ENCODE data around the gene CES4A.

Gene CES4A

GRCh38 chr16:67015313-67015731 lies 26.9 kb downstream of the CES4A start:
- Histone ChIP-seq H2AK5ac (ENCODE audit: low read length) (no peak overlapping the region), H3K36me3 (ENCODE audit: control insufficient read depth, insufficient read depth, low read length) (no peaks in the 10 kb centered on the region), H3K4me1 (ENCODE audit: control insufficient read depth, low read depth, low read length) (peaks cover 3% of the 10 kb centered on the region), H3K27me3 (ENCODE audit: insufficient read depth, low read length, poor library complexity) (no peaks in the 10 kb centered on the region), H3K4me2 (ENCODE audit: low read length) (no peak overlapping the region), H3K18ac (ENCODE audit: low read length) (no peak overlapping the region), H3K4ac (ENCODE audit: low read depth, low read length) (no peak overlapping the region), H3K4me3 (ENCODE audit: low read length) (no peak overlapping the region), H3K79me2 (ENCODE audit: control insufficient read depth, insufficient read depth, low read length) (no peaks in the 10 kb centered on the region), H2BK15ac (replicated peaks; ENCODE audit: low read depth) (no peak overlapping the region), H2BK120ac (ENCODE audit: low read depth, low read length) (no peak overlapping the region), H3K9ac (ENCODE audit: low read length) (no peak overlapping the region), H3K79me1 (ENCODE audit: low read length) (no peaks in the 10 kb centered on the region), H3K56ac (ENCODE audit: low read length) (no peak overlapping the region), H4K5ac (ENCODE audit: low read length) (no peak overlapping the region), H4K8ac (ENCODE audit: low read depth, low read length) (no peak overlapping the region), H3K27ac (ENCODE audit: low read depth, low read length) (no peak overlapping the region), H2BK5ac (ENCODE audit: low read length) (no peak overlapping the region), H3K23ac (ENCODE audit: low read length) (no peak overlapping the region)
- DNase-seq = no peak
- no CpG with 5 or more reads among the region's 9 CpGs for WGBS (ENCODE audit: extremely low coverage, insufficient coverage, low lambda C conversion rate)

- peaks cover 3% of the 10 kb centered on the region for H3K4me1 ChIP-seq (ENCODE audit: control insufficient read depth, low read depth, low read length)
- no peaks in the 10 kb centered on the region for H3K79me2 ChIP-seq (ENCODE audit: control insufficient read depth, insufficient read depth, low read length)
- no peak for DNase-seq
- no peak overlapping the region for H3K9ac ChIP-seq (ENCODE audit: low read length)
- no peak overlapping the region for H3K23ac ChIP-seq (ENCODE audit: low read length)
- H3K4me3 ChIP-seq (ENCODE audit: low read length) = no peak overlapping the region
- no peak overlapping the region for H2BK120ac ChIP-seq (ENCODE audit: low read depth, low read length)
- H2AK5ac ChIP-seq (ENCODE audit: low read length) = no peak overlapping the region
- H2BK15ac ChIP-seq (replicated peaks; ENCODE audit: low read depth) = no peak overlapping the region
- no peak overlapping the region for H3K27ac ChIP-seq (ENCODE audit: low read depth, low read length)
- no peak overlapping the region for H4K5ac ChIP-seq (ENCODE audit: low read length)
- no peak overlapping the region for H4K8ac ChIP-seq (ENCODE audit: low read depth, low read length)
- no peak overlapping the region for H2BK5ac ChIP-seq (ENCODE audit: low read length)
- H3K27me3 ChIP-seq (ENCODE audit: insufficient read depth, low read length, poor library complexity) = no peaks in the 10 kb centered on the region
- H3K4ac ChIP-seq (ENCODE audit: low read depth, low read length) = no peak overlapping the region
- no peaks in the 10 kb centered on the region for H3K36me3 ChIP-seq (ENCODE audit: control insufficient read depth, insufficient read depth, low read length)
- H3K79me1 ChIP-seq (ENCODE audit: low read length) = no peaks in the 10 kb centered on the region
- H3K18ac ChIP-seq (ENCODE audit: low read length) = no peak overlapping the region
- H3K56ac ChIP-seq (ENCODE audit: low read length) = no peak overlapping the region
- H3K4me2 ChIP-seq (ENCODE audit: low read length) = no peak overlapping the region
These were observed 27.8 kb downstream of the CES4A start for GRCh38 chr16:67016143-67016542.

GRCh38 chr16:67016681-67017420 lies 28.5 kb downstream of the CES4A start:
- no peak overlapping the region for H3K4me3 ChIP-seq (ENCODE audit: low read length)

GRCh38 chr16:67017421-67017750 lies 29.0 kb downstream of the CES4A start:
- Histone ChIP-seq H3K18ac (ENCODE audit: low read length) (no peak overlapping the region), H2AK5ac (ENCODE audit: low read length) (no peak overlapping the region), H3K23ac (ENCODE audit: low read length) (no peak overlapping the region), H3K9ac (ENCODE audit: low read length) (no peak overlapping the region), H4K5ac (ENCODE audit: low read length) (no peak overlapping the region), H2BK5ac (ENCODE audit: low read length) (no peak overlapping the region), H3K79me2 (ENCODE audit: control insufficient read depth, insufficient read depth, low read length) (no peaks in the 10 kb centered on the region), H2BK120ac (ENCODE audit: low read depth, low read length) (no peak overlapping the region), H3K56ac (ENCODE audit: low read length) (no peak overlapping the region), H3K4me1 (ENCODE audit: control insufficient read depth, low read depth, low read length) (peaks cover 3% of the 10 kb centered on the region), H4K8ac (ENCODE audit: low read depth, low read length) (no peak overlapping the region), H3K36me3 (ENCODE audit: control insufficient read depth, insufficient read depth, low read length) (no peaks in the 10 kb centered on the region), H3K4me2 (ENCODE audit: low read length) (no peak overlapping the region), H3K4me3 (ENCODE audit: low read length) (no peak overlapping the region), H3K27ac (ENCODE audit: low read depth, low read length) (no peak overlapping the region), H2BK15ac (replicated peaks; ENCODE audit: low read depth) (no peak overlapping the region), H3K4ac (ENCODE audit: low read depth, low read length) (no peak overlapping the region), H3K27me3 (ENCODE audit: insufficient read depth, low read length, poor library complexity) (no peaks in the 10 kb centered on the region), H3K79me1 (ENCODE audit: low read length) (no peaks in the 10 kb centered on the region)
- DNase-seq = no peak
- no CpG with 5 or more reads among the region's 4 CpGs for WGBS (ENCODE audit: extremely low coverage, insufficient coverage, low lambda C conversion rate)

More at GRCh38 chr16:67016681-67017420, 28.5 kb downstream of the CES4A start:
- Histone ChIP-seq H2BK15ac (replicated peaks; ENCODE audit: low read depth) (no peak overlapping the region), H3K56ac (ENCODE audit: low read length) (no peak overlapping the region), H3K23ac (ENCODE audit: low read length) (no peak overlapping the region), H3K18ac (ENCODE audit: low read length) (no peak overlapping the region), H3K79me1 (ENCODE audit: low read length) (no peaks in the 10 kb centered on the region), H3K9ac (ENCODE audit: low read length) (no peak overlapping the region), H4K8ac (ENCODE audit: low read depth, low read length) (no peak overlapping the region), H3K4ac (ENCODE audit: low read depth, low read length) (no peak overlapping the region), H4K5ac (ENCODE audit: low read length) (no peak overlapping the region), H3K27me3 (ENCODE audit: insufficient read depth, low read length, poor library complexity) (no peaks in the 10 kb centered on the region), H3K36me3 (ENCODE audit: control insufficient read depth, insufficient read depth, low read length) (no peaks in the 10 kb centered on the region), H2BK5ac (ENCODE audit: low read length) (no peak overlapping the region), H2BK120ac (ENCODE audit: low read depth, low read length) (no peak overlapping the region), H3K79me2 (ENCODE audit: control insufficient read depth, insufficient read depth, low read length) (no peaks in the 10 kb centered on the region), H3K4me1 (ENCODE audit: control insufficient read depth, low read depth, low read length) (peaks cover 3% of the 10 kb centered on the region), H3K27ac (ENCODE audit: low read depth, low read length) (no peak overlapping the region), H3K4me2 (ENCODE audit: low read length) (no peak overlapping the region), H2AK5ac (ENCODE audit: low read length) (no peak overlapping the region)
- no CpG with 5 or more reads among the region's 5 CpGs for WGBS (ENCODE audit: extremely low coverage, insufficient coverage, low lambda C conversion rate)
- no peak for DNase-seq

- H3K23ac ChIP-seq (ENCODE audit: low read length) = no peak overlapping the region
- no peak overlapping the region for H3K4me2 ChIP-seq (ENCODE audit: low read length)
- H4K8ac ChIP-seq (ENCODE audit: low read depth, low read length) = no peak overlapping the region
- no peak overlapping the region for H2AK5ac ChIP-seq (ENCODE audit: low read length)
- H4K5ac ChIP-seq (ENCODE audit: low read length) = no peak overlapping the region
- no peak overlapping the region for H3K18ac ChIP-seq (ENCODE audit: low read length)
- H3K27me3 ChIP-seq (ENCODE audit: insufficient read depth, low read length, poor library complexity) = no peaks in the 10 kb centered on the region
- no peaks in the 10 kb centered on the region for H3K36me3 ChIP-seq (ENCODE audit: control insufficient read depth, insufficient read depth, low read length)
- no peaks in the 10 kb centered on the region for H3K79me2 ChIP-seq (ENCODE audit: control insufficient read depth, insufficient read depth, low read length)
- H3K9ac ChIP-seq (ENCODE audit: low read length) = no peak overlapping the region
- H3K56ac ChIP-seq (ENCODE audit: low read length) = no peak overlapping the region
- H3K4ac ChIP-seq (ENCODE audit: low read depth, low read length) = no peak overlapping the region
- DNase-seq = peak; percentile 99
- H3K4me1 ChIP-seq (ENCODE audit: control insufficient read depth, low read depth, low read length) = peaks cover 5% of the 10 kb centered on the region
- H3K79me1 ChIP-seq (ENCODE audit: low read length) = no peaks in the 10 kb centered on the region
- H3K4me3 ChIP-seq (ENCODE audit: low read length) = no peak overlapping the region
- no peak overlapping the region for H2BK120ac ChIP-seq (ENCODE audit: low read depth, low read length)
- H2BK15ac ChIP-seq (replicated peaks; ENCODE audit: low read depth) = no peak overlapping the region
- H3K27ac ChIP-seq (ENCODE audit: low read depth, low read length) = no peak overlapping the region
- no CpG with 5 or more reads among the region's 6 CpGs for WGBS (ENCODE audit: extremely low coverage, insufficient coverage, low lambda C conversion rate)
- H2BK5ac ChIP-seq (ENCODE audit: low read length) = no peak overlapping the region
These were observed 29.6 kb downstream of the CES4A start for GRCh38 chr16:67017810-67018488.

GRCh38 chr16:67019171-67019570 lies 30.8 kb downstream of the CES4A start:
- peaks cover 5% of the 10 kb centered on the region for H3K4me1 ChIP-seq (ENCODE audit: control insufficient read depth, low read depth, low read length)
- no peak overlapping the region for H2AK5ac ChIP-seq (ENCODE audit: low read length)
- no peak overlapping the region for H4K5ac ChIP-seq (ENCODE audit: low read length)
- no peak overlapping the region for H3K4me2 ChIP-seq (ENCODE audit: low read length)
- no peak overlapping the region for H2BK15ac ChIP-seq (replicated peaks; ENCODE audit: low read depth)
- no peak overlapping the region for H3K4ac ChIP-seq (ENCODE audit: low read depth, low read length)
- H4K8ac ChIP-seq (ENCODE audit: low read depth, low read length) = no peak overlapping the region
- no peaks in the 10 kb centered on the region for H3K27me3 ChIP-seq (ENCODE audit: insufficient read depth, low read length, poor library complexity)
- H3K18ac ChIP-seq (ENCODE audit: low read length) = no peak overlapping the region
- no peak overlapping the region for H3K27ac ChIP-seq (ENCODE audit: low read depth, low read length)
- no peak overlapping the region for H2BK5ac ChIP-seq (ENCODE audit: low read length)
- H3K4me3 ChIP-seq (ENCODE audit: low read length) = no peak overlapping the region
- no peak for DNase-seq
- no peak overlapping the region for H3K56ac ChIP-seq (ENCODE audit: low read length)
- H3K23ac ChIP-seq (ENCODE audit: low read length) = no peak overlapping the region
- no peak overlapping the region for H2BK120ac ChIP-seq (ENCODE audit: low read depth, low read length)
- H3K79me1 ChIP-seq (ENCODE audit: low read length) = no peaks in the 10 kb centered on the region
- no CpG with 5 or more reads among the region's 8 CpGs for WGBS (ENCODE audit: extremely low coverage, insufficient coverage, low lambda C conversion rate)
- no peak overlapping the region for H3K9ac ChIP-seq (ENCODE audit: low read length)
- no peaks in the 10 kb centered on the region for H3K36me3 ChIP-seq (ENCODE audit: control insufficient read depth, insufficient read depth, low read length)
- H3K79me2 ChIP-seq (ENCODE audit: control insufficient read depth, insufficient read depth, low read length) = no peaks in the 10 kb centered on the region
